Activated CD4-positive, alpha-beta T cell treated with anti-CD3 and anti-CD28 coated beads, Interleukin-2, amount 50 U/mL, for 48 hours (primary cell): ENCODE data around the gene RAI1.

Source experiments
- DNase-seq, 2 experiments: peaks; one replicate each; pipeline ENCODE4 v3.0.0-alpha.2; 2020

Gene RAI1

DNA sequence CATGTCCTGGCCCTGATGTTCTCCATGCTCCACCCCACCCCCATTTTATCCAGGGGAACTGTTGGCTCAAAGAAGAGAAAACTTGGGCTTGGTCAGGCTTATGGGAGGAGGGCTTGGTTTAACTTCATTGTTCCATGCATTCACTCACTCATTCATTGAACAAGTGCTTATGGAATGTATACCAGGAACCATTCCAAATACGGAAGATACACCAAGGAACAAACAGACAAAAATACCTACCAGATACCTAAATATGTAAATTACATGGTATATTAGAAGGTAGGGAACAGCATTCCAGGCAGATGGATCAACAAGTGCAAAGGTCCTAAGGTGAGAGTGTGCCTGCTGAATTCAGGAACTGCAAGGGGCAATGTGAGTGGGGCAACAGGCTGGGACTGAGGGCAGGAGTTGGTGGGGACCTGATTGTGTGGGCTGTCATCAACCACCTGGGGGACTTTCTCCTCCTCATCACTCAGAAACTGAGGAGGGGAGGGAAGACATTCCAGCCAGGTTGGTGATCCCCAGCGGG, 39.9 kb downstream of the RAI1 start:
- no peak for DNase-seq

DNA sequence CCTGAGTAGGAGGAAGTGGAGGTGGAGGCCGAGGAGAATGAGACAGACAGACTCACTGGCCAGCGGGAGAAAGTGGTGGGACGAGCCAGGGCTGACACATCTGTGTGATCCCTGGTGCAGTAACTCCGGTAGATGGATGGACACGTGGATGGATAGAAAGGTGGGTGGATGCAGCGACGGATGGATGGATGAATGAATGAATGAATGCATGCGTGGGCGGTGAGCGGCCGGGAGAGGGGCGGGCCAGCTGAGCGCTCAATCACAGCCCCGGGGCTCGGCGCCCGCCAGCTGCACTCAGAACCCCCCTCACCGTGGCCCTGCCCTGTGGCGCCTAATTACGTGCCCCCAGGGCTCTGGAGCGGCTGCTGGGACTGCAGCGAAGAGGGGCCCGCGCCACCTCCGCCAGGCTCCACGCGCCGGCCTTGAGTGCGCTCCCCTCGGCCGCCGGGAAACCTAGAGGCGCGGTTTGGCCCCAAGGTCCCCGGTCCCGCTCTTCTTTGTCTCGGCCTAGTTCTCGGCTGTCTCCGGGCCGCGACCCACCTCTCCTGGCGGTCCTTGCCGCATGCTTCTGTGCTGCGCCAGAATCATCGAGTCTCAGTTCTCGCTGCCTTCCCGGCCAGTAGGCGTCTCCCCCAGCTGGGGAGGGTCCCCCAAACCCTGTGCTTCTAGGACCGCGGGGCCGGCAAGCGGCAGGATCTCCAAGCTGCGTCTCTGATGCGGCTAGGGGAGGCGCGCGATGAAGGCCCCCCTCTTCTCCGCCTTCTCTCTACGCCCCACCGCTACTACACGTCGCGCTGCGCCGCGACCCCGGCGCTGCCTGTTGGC, 41.0 kb downstream of the RAI1 start:
- DNase-seq = no peak

DNA sequence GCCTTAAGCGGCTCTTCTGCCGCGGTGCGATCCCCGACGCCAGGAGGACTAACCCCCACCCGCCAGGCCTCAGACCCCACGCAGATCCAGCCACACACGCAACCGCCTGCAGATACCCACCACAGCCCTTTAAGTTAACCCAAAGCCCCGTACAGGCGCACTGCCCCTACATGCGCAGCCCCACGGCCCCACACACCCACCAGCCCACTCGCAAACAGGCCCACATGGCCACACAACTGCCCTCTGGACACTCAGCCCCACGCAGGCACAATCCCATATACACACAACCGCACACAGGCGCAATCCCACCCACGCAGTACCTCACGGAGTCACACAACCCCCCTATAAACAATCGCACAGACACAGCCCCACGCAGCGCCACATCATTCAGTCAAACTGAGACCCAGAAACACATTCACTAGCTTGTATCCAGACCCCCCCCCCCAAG, 41.7 kb downstream of the RAI1 start:
- peak in 1 of 2 experiments; percentile 16 for DNase-seq

GRCh38 chr17:17723354-17724261, 42.4 kb downstream of the RAI1 start:
- DNase-seq = peak; percentile 34 to 39

GRCh38 chr17:17724307-17725010, 43.2 kb downstream of the RAI1 start:
- peak; percentile 19 to 33 for DNase-seq

DNA sequence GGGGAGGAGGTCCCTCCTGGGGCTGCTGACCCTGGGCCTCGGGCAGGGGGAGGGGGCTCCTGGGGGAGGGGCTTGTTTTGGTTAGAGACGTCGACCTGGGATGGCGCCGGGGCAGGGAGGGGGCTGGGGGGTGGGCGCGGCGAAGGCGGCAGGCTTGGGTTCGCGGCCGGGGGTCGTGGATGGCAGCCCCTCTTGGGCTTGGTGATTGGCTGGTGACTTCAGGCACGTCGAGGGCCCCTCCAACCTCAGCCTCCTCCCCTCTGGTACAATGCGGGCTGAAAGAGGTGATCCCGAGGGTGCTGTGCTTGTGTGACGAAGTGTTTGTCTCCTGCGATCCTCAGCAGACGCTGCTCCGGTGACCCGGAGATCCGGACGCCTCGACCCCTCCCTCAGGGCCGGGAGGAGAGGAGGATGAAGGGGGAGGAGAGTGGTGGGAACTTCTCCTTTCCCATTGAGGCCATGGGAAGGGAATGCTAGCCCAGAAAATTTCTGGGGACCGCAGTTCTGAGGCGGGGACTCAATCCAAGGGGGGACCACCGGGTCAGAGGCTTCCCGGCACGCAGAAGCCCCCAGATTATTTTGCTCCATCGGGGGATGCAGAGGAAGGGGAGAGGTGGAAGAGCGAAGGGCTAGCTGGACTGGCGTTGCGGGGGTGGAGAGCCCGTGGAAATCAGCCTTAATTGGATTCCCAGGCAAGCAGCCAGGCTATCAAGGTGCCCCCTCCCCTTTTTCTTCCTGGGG, 43.9 kb downstream of the RAI1 start:
- no peak for DNase-seq

DNA sequence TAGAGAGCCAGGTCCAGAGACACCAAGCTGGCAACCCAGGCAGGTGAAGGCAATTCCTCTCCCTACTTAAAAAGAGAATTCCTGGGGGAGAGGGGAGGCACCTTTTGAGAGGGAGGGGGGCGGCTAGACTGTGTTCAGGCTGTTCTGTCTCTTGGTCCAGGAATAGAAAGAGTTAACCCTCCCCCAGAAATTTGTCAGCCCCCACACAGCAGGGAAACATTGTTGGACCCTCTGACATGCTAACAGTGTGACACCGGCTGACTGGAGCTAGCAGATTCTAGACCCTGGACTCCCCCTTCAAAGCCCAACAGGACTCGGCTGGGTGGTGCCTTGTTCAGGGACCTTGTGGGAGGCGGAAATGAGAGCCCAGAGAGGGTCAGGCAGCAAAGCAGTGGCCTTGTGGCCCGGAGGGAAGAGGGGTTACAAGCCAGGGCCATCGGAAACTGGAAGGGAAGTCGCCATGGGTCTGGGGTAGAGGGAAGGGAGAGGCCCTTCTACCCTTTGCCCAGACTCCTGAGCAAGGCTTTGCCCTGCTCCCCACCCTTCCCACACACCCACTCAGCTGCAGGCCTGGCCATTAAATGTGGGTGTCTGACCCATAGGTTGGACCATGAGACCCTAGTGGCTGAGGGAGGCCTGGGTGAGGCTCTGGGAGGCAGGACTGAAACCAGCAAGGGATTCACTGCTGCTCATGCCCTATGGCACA, 44.6 kb downstream of the RAI1 start:
- DNase-seq = no peak

- no peak for DNase-seq
Measured at GRCh38 chr17:17726458-17727060, 45.3 kb downstream of the RAI1 start.

- no peak for DNase-seq
Measured at GRCh38 chr17:17727111-17727659, 45.9 kb downstream of the RAI1 start.

GRCh38 chr17:17728146-17728545, 46.9 kb downstream of the RAI1 start:
- no peak for DNase-seq

DNA sequence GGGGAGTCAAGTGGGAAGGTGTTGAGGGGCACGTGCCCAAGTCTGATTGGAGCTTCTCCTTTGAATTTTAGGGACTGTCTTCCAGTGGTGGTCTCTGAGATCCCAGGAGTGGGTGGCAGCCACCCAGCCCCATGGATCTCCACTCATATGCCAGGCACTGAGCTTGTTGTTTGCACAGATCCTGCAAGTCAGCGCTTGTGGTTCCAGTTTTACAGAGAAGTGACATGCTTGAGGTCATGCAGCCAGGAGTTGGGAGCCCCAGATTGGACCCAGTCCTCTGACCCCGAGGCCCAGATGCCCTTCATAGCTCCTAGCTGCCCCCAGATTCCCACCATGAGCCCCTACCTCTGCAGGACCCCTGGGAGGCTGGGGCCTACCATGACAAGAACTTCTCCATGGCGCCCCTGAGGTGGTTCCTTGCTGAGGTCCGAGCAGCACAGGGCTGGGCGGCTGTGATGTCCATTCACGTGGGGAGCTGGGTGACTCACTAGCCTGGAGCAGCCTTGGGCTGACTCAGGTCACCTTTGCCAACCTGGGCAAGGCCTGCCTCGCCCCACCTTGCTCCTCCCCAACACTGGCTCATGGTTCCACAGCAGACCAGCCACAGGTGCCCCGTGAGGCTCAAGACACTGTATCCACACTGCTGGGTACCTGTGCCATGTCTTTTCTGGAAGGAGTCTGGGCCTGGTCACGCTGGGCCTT, 47.4 kb downstream of the RAI1 start:
- no peak for DNase-seq

DNA sequence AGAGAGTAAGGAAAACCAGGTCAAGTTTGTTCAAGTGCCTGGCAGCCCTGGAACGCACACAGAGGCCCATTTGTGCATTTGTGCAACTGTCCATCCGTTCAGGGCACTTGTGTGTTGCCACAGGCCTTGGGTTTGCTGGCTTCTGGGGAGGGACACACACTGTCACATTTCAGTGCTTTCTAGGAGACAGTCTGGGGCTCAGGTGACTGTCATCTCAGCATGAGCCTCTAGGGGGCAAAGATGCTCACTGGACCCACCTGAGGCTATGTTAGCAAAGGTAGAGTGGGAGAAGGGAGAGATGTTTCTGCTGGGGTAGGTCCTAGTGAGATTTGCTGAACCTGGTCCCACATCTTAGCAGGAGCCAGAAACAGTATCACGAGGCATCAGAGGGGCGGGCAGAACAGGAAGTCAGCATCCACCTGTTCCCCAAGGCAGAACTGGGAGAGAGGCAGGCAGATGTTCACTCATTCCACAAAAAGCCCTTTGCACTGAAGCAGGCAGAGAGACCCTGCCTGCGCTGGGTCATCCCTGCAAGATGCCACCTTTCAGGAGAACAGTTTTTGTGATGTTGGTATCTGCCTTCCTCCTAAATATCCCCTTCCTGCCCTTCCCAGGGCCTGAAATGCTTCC, 48.5 kb downstream of the RAI1 start:
- DNase-seq = peak; percentile 49 to 61

- no peak for DNase-seq
Measured at GRCh38 chr17:17730250-17730935, 49.1 kb downstream of the RAI1 start.

DNA sequence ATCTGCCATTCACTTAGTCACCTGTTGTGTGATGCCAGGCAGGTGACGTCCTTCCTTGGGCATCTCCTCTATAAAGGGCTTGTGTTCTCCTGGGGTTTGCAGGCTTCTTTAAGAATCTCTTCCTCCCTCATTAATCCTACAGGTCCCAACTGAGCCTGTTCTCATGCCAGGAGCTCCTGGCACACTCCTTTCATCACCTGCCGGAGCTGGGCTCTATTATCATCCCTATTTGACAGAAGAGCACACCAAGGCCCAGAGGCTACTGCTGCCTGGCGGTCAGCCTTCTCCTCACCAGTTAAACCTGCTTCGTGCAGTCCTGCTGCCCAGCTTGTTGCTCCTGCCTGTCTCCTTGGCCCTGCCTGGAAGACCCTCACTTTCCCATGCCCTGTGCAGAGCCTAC, 51.2 kb downstream of the RAI1 start:
- DNase-seq = no peak

DNA sequence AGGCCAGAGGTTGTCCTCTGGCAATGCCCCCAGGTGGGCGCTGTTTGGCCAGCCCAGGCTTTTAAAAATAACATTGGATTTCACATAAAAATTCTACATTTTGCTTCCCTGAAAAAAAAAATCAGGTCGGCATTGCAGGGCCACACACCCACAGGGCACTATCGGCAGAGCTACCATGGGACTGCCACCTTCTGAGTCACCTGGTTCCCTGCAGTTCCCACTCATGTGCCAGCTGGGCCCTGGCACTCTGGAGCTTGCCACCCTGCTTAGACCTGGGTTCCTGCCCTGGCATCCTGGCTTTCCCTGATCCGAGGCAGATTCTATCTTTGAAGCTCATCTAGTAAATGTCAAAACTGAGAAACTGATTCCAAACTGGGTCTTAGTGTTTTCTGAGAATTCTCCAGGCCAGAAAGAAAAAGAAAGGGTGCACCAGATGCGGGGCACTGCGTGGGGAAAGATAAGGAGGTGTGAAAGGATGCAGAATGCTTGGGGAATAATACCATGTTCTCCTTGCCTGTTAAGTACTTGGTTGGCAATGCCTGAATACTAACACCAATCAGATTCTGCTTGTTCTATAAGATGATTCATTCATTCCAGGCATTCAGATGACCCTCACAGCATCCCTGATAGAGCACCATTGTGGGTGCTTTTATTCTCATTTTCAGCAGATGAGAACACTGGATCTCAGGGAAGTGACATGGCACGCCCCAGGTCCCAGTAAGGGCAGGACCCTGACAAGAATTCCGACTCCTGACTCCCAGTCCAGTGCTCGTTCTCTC, 51.8 kb downstream of the RAI1 start:
- no peak for DNase-seq

- no peak for DNase-seq
Measured at GRCh38 chr17:17736205-17737183, 55.2 kb downstream of the RAI1 start.
